Bone marrow (tissue), 2 donors: Measurements from ENCODE around the gene PAFAH1B1.
"Not testable (repeated sequence)": the region's sequence is repeated elsewhere in the genome, so short reads cannot be mapped to it uniquely, and the experiment has no call there.

Source experiments
- DNase-seq, 2 donors: peaks; one replicate each; lab custom pipeline; 2025; lab: John Stamatoyannopoulos, UW

Gene PAFAH1B1

DNA sequence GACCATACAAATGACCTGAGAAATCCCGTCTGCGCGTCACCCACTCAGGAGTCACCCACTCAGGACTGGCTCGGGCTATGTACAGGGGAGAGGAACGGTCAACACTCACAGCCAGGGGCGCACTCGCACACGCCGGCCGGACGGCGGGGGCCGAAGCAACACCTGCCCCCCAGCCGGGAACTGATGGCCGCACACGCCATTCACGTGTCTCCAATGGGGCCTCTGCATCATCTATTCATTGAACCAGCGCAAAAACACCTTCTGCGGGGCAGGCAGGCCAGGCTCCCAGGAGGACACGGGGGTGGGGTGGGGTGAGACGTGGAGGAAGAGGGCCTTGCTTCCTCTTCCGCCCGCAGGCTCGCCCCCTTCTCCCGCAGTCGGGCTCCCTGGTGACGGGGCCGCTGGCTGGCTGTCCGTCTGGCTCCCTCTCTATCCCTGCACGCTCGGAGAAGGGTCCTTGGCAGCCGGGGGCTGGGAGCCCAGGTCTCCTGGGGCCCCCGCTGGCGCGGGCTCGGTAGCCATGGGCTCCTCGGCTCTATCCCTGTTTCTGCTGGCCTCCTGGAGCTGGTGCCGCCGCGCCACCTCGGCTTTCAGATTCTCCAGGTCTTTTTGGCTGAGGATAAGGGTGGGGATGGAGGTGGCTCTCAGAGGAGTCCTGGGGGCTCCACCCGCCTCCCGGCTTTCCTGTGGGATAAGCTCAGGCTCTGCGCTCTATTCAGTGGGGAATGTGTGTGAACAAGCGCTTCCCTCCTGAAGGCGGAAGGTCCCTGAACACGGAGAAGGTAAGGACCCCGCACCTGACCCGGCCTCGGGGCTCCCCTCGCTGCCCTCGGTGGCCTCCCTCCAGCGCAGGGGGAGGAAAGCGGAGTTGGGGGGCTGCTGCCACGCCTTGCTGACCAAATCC is 97.0 kb downstream of the PAFAH1B1 start:
- DNase-seq = no peak

DNA sequence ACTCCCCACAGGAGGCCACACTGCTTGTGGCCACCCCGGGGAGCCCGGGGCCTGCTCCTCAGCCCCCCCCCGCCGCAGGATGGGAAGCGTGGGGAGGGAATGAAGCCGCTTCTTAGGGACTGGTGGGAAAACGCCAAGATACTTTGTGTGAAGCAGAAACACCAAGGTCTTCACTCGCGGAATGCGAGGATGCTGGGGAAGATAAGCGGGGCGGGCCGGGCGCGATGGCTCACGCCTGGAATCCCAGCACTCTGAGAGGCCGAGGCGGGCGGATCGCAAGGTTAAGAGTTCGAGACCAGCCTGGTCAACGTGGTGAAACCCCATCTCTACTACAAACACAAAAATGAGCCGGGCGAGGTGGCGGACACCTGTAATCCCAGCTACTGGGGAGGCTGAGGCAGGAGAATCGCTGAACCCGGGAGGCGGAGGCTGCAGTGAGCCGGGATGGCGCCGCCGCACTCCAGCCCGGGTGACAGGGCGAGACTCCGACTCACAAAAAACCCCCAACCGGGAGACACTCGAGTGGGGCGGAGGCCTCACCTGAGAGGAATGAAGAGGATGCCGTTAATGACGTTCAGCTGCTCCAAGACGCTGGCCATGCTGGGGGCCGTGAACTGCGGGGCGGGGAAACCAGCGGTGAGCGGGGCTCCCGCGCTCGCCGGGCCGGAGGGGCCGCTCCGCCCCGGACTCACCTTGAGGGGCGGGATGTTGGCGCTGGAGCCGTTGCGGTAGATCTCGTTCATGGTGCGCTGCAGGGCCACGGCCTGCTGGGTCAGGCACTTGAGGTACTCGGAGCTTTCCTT is 97.8 kb downstream of the PAFAH1B1 start:
- no peak for DNase-seq

DNA sequence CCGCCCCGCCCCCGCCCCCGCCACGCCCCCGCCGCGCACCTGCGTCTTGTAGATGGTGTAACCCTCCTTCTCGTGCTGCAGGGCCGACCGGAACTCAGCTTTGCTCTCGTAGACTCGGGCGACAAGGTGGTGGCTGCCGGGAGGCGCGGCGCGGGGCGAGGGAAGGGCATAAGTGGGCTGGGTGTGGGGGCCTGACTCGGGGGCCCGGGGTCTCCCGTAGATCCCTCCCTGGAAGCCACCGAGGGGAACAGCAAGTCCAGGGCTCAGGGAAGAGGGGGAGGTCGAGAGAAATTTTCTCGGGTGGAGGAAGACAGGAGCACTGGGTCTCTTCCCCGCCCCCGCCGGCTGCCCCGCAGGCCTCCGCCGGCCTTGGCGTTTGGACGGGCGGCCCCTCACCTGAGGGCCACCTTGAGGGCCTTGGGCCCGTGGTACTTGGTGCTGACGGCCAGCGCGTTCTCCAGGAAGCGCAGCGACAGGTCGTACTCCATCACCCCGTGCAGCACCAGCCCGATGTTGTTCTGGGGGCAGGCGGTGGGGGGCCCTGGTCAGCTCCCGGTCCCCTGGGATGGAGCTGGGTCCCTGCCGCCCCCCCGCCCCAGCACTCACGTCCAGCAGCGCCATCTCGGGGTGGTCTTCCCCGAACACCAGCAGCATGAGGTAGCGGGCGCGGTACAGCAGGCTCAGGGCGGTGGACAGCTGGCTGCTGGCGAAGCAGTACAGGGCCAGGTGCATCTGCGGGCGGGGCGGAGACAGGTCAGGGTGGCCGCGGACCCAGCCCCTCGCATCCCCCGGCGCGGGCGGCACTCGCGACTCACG is 98.7 kb downstream of the PAFAH1B1 start:
- DNase-seq = no peak

DNA sequence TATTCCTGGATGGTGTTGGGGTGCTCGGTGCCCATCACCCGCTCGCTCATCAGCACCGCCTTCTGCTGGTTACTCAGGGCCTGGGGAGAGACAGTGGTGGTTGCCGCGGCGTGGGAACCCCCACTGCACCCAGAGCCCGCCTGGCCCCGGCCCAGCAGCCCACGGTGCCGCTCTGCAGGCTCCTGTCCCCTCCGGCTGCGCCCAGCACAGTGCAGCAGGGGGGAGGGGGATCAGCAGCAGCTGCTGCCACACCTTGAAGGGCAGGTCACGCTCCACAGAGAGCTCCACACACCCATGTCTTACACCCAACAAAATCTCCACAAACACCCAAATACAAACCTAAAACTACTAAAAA is 99.3 kb downstream of the PAFAH1B1 start:
- DNase-seq = no peak

DNA sequence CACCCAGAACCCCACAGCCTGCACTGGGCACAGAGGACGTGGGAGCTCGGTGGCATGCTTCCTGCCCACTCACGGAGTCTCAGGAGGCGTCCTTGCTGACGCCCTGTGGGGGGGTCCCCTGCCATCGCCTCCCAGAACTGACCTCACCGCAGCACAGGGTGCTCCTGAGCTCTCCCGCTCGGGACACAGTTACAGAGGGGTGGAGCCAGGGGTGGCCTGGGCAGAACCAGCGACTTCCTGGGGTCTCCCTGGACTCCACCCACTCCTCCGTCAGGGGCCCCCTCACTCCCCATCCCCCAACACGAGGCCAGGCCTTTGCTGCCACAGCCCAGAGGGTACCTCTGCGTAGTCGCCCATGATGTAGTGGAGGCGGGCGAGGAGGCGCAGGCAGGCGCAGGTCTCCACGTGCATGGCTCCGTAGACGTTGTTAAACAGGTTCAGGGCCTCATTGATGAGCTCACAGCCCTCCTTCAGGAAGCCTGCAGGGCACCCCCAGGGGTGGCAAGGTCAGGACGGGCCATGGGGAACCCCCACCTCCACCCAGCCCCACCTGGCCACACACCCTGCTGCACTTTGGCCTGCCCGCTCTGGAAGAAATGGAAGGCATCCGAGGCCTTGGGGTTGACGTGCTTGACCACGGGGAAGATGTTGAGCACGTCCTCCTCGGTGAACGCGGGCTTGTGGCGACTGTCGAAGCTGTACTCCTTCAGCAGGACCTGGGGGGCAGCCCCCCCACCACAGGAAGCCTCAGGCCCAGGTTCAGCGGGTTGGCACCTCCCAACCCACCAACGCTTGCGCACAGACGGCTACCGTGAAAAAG is 100.3 kb downstream of the PAFAH1B1 start:
- DNase-seq = no peak

DNA sequence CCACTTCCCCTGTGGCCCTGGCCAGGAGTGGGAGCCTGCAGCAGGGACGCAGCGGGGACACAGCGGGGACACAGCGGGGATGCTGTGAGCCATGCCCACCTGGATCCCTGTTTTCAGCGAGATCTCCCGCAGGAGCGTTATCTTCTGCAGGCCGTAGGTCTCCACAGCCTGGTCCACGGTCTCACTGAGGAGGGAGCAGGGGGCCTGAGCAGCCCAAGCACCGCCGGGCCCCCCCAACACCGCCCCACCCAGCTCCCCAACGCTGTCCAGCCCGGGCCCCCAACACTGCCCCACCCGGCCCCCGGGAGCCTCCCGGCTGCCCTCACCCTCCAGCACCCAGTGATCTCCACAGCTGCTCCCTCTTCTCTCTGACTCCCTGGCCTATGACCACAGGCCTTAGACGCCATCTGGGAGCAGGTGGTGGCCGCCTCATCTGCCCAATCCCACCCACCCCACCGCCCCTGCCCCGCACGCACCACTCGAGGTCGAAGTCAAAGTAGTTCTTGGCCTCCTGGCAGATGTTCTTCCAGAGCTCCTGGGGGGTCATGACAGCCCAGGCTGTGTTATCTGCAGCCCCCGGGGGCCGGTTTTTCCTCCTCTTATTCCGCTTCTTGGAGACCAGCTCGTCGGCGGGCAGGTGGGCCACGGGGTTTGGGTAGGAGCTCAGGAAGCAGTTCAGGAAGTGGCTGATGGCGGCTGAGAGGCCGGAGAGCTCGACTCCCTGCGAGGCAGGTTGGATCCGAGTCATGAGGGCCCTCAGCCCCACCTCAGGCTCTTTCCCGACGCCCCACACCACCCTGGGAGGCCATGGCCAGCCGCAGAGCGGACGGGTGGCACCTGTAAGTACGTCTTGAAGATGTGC is 101.2 kb downstream of the PAFAH1B1 start:
- DNase-seq = no peak

DNA sequence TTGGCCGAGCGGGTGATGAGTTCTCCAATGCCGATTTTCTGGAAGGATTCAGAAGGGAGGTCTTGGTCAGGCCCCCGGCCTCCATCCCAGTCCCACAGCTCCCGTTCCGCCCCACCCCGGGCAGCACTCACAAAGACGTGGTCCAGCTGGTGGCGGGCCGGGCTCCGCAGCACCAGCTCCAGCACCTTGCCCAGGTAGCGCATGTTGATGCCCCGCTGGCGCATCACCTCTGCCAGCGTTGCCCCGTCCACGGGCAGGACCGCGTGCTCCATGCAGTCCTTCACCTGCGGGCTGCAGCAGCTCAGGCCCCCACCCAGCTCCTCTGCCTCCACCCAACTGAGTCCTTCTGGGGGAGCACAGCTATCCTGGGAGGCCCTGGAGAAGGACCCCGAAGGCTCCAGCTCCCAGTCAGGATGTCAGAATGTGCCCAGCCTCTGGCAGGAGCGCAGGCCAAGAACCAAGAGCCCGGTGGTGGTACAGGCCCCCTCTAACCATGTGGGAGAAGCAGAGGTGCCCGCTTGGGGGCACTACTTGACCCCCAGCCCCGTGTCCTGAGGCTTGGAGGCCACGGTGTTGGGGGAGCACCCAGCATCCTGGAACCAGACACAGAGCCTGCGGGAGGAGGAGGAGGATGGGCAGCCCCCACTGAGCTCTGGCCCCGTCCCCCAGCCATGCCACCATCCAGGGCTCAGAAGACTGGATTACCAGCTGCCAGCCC is 101.9 kb downstream of the PAFAH1B1 start:
- DNase-seq = no peak

DNA sequence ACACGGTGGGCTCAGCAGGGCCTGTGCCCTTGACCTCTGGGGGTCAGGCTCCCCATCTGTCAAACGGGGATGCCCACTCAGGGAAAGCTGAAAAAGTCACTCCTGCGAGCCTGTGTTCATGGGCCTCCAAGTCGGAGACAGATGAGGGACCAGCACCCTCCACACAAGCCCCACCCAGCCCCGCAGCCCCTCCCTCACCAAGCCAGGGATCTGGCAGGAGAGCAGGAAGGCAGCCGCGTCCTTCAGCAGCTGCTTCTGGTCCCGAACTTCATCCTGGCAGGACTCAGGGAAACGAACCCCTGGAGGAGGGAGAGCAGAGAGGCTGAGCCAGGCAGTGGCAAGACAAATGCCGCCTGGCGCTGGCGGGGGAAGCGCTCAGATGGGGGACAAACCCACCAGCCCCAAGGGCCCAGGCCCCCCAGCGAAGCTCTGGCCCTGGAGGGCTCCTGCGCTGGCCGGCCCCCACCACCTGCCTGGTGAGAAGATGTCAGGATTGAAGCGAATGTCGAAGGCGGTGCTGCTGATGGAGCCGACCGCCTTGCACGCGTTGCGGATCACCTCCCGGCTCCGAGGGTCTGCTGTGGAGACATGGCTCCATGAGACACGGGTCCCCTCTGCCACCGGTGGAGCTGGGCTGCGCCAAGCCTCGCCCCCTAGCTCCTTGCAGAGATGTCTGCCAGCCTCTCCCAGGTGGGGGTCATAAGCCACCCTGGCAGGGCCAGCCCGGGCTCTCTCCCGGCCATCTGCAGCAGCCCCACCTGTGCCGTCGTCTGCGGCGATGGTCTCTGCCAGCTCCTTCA is 102.7 kb downstream of the PAFAH1B1 start:
- DNase-seq = no peak

DNA sequence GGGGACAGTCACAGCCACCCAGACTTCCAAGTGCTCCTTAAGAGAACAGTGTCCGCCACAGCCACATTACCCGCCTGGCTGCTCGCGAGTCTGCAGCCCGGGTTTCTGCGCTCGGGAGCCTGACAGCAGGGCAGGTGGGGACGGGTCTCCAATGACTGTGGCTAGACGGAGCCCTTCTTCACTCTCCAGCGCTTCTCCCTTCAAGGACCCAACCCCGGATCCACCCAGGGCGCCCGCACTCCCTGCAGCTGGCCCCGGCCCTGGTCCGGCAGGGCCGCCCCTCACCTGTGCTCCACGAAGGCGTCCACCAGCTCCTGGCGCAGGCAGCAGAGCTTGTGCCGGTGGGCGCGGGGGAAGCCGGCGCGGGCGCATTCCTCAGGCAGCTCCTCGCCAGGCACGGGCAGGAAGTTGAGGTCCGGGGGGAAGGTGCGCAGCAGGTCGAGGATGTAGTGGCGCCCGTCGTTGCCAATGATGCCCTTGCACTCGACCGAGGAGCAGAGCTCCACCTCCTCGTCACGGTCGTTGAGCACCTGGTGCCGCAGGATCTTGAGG is 104.2 kb downstream of the PAFAH1B1 start:
- DNase-seq = no peak

DNA sequence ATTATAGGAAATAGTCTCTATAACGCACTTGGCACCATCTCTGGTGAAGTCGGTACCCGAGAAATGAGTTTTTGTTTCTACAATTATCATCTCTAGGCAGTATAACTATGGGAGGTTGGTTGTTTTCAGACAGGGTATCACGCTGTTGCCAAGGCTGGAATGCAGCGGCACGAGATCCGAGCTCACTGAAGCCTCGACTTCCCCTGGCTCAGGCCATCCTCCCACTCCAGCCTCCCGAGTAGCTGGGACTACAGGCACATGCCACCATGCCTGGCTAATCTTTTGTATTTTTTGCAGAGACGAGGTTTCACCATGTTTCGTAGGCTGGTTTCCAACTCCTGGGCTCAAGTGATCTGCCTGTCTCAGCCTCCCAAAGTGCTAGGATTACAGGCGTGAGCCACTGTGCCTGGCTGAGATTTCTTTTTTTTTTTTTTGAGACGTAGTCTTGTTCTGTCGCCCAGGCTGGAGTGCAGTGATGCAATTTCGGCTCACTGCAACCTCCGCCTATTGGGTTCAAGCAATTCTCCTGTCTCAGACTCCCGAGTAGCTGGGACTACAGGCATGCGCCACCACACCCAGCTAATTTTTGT is 105.9 kb downstream of the PAFAH1B1 start:
- DNase-seq = not testable (repeated sequence)

DNA sequence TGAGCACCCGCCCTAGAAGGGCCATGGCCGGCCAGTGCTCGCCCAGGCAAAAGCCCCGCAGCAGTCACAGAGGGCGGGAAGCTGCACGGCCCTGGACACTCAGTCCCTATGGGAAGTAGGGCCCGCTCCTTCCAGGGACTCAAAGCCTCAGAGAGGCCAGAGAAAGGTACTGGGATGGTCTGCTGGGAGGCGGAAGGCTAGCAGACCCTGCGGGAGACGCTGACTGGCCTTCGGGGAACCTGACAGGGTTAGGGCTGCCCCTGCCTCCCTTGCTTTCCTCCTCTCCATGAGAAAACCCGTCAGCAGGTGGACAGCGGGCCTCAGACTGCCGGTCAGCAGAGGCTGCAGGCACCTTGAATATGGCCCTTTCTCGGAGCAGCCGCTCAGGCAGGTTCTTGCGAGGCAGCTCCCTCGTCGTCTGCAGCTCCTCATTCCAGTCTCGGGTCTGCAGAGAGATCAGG is 106.6 kb downstream of the PAFAH1B1 start:
- no peak for DNase-seq

DNA sequence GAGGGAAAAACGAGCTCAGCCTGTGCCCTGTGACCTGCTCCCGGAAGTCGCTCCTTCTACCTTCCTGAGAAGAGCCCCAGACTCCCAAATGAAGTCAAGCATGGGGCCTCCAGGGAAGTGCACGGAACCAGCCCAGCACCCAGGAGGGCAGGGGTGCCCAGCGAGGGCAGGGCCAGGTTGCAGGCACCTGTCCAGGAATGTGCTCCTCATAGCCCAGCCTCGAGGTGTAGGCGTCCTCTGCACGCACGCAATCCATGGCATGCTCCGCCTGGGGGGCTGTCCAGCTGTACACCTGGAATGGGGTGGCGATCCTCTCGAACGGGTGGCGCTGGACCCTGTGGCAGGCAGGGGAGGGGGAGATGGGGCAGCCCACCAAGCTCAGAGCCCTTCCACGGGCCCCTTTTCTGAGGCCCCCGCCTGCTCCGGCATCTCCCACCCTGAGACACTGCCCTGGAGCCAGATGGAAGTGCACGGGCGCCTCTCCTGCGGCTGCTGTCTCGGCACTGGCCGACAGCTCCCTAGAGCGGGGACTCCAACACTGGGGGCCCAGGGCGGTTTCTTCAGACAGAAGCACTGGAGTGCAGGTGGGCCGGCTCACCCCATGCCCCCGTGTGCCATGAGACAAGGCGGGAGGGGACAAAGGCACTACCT is 107.2 kb downstream of the PAFAH1B1 start:
- DNase-seq = no peak

DNA sequence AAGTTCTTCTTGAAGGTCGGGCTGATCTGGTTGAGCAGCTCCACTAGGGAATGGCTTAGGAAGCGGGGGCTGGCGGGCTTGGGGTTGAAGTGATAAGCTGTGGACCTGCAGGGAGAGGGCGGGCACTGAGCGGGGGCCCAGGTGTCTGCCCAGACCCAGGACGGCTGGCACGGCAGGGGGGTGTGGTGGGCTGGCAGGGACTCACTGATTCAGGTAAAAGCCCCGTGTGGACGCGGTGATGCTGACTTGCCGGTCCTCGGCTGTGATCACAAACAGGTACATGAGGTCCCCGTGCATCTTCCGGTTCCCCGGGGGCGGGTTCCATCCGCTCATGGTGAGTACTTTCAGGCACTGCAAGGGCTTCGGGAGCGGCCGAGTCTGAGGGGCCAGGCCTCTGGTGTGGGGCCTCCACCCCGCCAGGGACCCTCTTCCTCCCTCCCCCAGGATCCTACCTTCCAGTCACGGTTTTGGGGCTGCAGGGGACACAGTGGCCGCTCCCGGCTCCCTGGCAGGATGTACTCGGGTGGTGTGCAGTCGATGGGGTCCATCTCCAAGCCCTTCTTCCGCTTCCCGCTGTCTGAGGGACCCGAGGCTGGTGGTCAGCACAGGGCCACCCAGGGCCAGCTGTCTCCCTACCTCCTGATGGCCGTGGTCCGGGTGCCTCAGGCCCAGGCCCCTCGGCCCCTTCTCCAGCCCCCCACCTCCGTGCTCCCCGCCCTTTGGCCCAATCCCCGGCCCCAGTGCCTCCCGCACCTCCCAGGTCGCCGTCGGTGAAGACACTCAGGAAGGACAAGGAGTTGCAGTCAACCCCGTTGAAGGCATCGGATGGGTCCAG is 107.9 kb downstream of the PAFAH1B1 start:
- DNase-seq = no peak

DNA sequence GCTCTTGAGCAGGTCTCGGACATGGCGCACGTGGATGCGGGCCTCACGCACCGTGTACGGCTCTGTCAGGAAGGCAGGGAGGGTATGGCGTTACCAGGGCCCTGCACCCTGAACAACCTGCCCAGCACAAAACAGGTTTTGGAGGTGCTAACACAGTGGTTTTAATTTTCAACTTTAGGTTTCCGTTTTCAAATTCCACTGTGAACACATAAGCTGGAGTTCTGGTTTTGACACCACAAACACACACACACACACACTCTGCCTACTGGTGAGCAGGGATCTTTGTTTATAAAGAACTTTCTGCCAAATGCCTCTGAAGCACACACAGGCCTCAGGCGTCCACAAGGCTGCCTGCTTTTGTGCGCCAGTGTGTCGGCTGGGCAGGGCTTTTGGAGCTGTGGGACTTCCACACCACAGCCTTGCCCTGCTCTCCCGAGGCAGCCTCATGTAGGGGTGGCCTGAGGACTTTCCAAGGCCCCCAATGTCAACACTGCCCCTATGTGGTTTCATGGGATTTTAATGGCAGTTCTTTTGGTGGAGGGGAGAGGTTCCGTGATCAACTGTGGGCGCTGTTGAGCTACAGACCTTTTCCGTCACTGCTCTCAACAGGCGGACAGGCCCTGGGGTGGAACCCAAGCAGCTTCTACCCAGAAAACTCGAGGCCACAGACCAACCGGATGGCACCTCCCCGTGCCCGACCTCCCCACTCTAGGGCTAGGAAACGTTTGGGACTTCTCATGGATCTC is 108.7 kb downstream of the PAFAH1B1 start:
- DNase-seq = no peak

DNA sequence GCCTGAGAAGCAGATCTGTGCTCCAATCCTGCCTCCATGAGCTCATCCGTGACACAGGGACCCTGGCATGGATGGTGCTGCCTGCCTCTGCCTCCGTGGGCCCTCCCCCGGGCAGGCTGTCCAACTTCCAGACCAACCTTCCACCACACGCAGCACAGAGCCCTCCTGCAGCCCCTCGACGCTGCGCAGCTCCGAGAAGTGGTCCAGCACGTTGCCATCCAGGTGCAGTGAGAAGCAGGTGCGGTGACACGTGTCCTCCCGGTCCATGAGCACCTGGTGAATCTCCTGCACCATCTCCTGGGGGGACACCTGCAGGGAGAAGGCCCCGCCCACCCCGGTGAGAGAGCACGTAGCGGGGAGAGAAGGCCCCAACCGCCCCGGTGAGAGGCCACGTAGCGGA is 109.7 kb downstream of the PAFAH1B1 start:
- no peak for DNase-seq

DNA sequence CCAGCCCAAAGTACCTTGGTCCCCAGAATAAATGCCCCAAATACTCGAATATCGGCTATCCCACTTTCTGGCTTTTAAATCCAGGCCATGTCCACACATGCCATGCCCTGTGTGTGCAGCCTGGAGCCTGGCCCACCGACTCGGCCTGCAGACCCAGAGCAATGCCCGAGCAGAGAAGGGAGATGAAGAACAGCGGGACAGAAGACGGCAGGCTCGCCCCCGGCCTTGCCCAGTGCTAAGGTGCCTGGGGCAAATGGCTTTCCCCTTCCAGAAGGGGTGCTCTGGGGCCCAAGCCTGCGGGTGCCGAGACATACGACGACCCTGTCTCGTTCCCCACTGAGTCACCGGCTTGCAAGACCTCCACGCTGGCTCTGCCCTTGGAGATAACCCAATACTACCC is 110.2 kb downstream of the PAFAH1B1 start:
- no peak for DNase-seq
